ENCODE results near the gene MRGPRX1.
"Not testable (repeated sequence)": the region's sequence is repeated elsewhere in the genome, so short reads cannot be mapped to it uniquely, and the experiment has no call there.

Gene MRGPRX1

DNA sequence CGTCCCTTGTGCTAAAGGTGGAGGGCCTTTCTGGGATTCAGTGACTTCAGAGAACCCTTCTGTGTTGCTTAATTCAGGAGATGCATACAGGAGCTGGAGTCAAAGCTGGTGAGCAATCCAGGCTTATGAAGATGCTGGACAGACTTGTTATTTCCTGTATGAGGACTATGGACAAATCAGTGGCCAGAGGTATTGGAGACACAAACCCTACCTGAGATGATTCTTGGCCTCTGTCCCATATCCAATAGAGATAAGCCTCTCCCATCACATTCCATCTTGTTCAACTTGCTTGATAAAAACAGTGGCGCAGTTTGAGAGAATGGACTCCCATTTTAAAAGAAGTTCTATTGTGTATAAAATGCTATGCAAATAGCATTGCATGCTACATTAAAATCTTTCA, at the start of gene MRGPRX1:
Gene MRGPRX1 (minus strand): TSS at position 101 of the 400 bp plus-strand sequence. CDS start 4,630 bp downstream, outside the sequence.
- DNase-seq (ENCODE audit: low spot score) = no peak

DNA sequence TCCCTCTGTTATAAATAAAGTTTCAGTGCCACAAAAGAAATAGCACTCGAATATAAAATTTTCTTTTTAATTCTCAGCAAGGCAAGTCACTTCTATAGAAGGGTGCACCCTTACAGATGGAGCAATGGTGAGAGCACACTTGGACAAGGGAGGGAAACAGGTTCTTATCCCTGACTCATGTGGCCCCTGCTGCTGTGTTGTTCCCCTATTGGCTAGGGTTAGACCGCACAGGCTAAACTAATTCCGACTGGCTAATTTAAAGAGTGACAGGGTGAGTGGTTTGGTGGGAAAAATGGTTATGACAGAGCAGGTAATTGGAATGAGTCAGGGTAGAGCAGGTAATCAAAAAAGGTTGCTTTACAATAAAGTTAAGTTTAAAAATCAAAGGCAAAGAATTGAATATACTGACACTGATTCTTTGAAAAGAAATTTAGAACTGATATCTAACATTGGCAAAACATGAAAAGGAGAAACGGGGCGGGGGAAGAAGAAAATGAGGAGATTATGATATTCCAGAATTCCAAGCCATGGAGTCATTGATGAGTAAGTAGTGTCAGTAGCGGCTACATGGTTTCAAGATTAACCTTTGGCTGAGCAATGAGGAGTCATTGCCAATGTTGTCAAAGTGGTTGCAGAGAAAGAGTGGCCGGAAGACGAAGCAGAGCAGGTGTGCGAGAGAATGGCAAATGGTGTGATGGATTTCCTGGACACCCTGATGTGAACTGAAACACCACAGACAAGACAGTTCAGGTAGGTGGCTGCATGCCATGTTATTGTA, 48.4 kb upstream of the MRGPRX1 start:
- DNase-seq (ENCODE audit: low spot score) = peak; percentile 13

DNA sequence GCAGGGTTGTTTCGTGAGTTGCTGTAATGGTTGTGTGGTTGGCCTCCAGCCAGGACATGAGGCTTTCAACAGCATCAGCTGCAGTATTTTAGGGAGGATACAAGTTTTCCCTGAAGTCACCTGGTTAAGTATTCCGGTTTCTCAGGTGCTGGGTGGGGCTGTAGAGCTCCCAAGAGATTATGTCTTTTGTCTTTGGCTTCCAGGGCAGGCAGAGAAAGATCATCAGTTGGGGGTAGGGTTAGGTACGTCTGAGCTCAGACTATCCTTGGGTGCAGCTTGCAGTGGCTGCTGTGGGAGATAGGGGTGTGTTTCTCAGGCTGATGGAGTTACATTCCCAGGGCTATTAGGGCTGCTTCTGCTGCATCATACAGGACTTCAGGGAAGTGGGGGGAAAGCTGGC, 47.5 kb upstream of the MRGPRX1 start:
- no peak for DNase-seq (ENCODE audit: low spot score)

DNA sequence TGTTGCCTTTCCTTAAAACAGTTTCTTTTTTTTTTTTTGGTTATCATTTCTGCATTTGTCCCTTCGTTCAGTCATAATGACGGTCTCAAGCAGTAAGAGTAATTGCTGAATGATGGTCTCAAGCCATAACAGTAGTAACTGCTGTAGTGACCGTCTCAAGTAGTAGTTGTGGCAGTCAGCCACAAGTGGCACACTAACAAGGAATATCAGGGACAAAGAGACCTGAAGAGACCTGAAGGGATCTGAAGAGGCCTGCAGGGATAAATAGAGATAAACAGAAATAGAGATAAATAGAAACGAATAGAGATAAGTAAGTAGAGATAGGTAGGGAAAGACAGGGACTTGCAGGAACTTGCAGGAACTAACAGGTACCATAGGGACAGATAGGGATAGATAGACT, 42.7 kb upstream of the MRGPRX1 start:
- no peak for DNase-seq (ENCODE audit: low spot score)

DNA sequence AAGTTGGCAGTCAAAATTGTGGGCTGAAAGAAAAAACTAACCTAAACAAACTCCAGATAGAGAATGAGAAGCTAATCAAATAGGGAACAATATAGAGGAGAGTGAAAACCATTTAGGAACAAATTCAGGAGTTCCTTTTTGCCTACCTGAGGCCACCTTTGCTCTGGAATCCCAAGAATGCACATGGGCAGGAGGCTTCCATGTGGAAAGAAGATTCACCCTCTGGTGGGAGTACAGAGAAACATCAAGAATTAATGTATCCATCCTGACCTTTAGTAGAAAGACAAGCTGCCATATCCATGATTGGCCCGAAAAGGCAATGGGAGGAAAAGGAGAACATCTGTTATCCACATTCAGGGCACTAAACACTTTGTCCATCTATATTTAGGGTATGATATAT, 35.0 kb upstream of the MRGPRX1 start:
- no peak for DNase-seq (ENCODE audit: low spot score)

DNA sequence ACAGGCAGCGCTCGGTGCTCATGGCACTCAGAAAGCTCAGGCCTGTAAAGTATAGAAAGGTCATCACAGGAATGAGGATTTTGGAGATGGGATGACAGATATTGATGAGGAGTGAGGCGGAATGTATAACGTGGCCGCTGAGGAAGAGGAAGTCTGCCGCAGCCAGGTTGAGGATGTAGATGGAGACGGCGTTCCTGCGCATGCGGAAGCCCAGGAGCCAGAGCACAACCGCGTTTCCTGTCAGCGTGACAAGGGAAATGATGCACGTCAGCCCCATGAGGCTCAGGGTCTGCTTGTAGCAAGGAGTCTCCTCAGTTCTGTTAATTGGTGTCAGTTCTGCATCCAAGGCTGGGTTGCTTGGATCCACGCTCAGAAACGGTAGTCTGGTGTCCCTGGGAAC, 33.1 kb upstream of the MRGPRX1 start:
- DNase-seq (ENCODE audit: low spot score) = no peak

DNA sequence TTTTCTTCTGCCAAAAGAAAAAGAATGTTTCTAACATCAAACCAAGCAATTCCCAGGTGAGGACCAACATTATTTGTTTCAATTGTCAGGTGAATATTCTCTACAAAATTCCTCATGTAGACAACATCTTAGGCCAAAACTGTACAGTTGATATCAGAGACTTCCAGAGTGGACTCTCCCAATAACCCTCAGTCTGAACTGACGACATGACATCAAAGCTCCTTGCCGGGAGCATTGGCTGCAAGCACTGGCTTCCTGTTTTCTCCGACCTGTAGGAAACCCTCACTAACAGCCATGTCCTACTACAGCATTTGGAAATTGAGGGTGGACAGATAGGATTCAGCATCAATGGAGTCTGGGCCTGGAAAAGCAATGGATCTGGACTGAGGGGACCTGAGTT, 30.5 kb upstream of the MRGPRX1 start:
- no peak for DNase-seq (ENCODE audit: low spot score)

DNA sequence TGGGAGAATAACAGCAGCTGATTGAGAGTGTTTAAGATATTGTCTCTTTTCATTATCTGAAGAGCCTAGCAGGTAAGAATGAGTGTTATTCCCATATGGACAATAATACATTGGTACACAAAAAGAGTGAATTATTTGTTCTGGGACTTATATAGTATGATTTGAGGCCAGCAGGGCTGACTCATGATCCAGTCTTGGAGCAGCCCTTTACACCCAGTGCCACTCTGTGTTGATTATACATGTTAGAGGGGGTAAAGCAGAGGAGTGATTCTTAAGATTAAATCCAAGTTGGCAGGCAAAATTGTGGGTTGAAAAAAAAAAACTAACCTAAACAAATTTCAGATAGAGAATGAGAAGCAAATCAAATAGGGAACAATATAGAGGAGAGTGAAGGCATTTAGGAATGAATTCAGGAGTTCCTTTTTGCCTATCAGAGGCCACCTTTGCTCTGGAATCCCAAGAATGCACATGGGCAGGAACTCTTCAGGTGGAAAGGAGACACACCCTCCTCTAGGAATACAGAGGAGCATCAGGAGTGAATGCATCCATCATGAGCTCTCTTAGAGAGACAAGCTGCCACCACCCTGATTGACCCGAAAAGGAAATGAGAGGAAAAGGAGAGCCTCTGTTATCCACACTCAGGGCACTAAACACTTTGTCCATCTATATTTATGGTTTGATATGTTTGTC, 19.2 kb upstream of the MRGPRX1 start:
- no peak for DNase-seq (ENCODE audit: low spot score)

DNA sequence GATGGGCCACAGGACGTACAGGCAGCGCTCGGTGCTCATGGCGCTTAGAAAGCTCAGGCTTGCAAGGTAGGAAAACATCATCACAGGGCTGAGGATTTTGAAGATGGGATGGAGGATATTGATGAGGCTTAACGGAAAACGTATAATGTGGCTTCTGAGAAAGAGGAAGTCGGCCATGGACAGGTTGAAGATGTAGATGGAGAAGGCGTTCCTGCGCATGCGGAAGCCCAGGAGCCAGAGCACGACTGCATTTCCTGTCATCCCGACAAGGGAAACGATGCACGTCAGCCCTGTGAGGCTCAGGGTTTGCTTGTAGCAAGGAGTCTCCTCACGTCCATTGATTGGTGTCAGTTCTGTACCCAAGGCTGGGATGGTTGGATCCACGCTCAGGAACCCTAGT, 17.4 kb upstream of the MRGPRX1 start:
- DNase-seq (ENCODE audit: low spot score) = no peak

DNA sequence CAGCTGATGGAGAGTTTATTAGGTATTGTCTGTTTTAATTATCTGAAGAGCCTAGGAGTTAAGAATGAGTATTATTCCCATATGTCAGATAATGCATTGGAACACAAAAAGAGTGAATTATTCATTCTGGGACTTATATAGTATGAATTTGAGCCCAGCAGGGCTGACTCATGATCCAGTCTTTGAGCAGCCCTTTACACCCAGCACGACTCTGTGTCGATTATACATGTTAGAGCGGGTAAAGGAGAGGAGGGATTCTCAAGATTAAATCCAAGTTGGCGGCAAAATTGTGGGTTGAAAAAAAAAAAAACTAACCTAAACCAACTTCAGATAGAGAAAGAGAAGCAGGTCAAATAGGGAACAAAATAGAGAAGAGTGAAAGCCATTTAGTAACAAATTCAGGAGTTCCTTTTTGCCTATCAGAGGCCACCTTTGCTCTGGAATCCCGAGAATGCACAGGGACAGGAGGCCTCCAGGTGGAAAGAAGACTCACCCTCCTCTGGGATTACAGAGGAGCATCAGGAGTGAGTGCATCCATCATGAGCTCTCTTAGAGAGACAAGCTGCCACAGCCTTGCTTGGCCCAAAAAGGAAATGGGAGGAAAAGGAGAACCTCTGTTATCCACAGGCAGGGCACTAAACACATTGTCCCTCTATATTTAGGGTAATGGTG, 3.1 kb downstream of the MRGPRX1 start:
- no peak for DNase-seq (ENCODE audit: low spot score)

DNA sequence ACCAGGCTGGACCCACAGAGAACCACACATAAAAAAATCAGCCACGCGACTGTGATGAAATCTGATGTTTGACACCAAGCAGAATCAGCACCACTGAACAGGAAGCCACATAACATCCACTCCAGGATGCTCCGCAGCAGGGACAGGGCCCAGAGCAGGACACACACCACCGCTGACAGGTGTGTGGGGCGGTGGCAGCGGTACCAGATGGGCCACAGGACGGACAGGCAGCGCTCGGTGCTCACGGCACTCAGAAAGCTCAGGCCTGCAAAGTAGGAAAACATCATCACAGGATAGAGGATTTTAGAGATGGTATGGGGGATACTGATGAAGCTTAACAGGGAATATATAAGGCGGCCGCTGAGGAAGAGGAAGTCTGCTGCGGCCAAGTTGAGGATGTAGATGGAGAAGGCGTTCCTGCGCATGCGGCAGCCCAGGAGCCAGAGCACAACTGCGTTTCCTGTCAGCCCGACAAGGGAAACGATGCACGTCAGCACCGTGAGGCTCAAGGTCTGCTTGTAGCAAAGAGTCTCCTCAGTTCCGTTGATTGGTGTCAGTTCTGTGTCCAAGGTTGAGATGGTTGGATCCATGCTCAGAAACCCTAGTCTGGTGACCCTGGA, 4.9 kb downstream of the MRGPRX1 start:
- no peak for DNase-seq (ENCODE audit: low spot score)

DNA sequence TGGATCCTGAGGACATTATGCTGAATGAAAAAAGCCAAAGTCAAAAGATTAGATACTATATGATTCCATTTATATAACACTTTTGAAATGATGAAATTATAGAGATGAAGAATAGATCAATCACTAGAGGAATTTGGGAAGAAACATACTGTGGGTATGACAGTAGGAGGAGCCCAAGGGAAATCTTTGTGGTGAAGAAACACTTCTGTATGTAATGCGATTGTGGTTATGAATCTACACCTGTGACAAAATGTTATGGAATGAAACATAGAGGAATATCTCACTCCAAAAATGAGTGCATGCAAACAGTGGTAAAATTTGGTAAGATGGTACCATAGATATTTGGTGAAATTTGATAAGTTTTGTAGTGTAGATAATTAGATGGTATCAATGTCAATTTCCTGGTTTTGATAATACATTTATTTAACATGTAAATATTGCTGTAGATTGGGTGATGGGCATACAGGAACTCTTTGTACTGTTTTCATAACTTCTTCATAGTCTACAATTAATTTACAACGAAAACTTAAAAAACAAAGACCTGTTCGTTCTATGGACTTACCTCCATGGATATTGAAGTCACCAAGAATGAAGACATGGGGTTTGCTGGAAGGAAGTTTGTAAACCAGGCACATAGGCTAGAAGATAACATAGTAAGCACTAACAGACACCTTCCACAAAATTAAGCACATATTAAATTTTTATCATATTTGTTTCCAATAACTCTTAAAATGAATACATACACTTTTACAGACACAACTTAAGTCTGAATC, 11.5 kb downstream of the MRGPRX1 start:
- DNase-seq (ENCODE audit: low spot score) = no peak

DNA sequence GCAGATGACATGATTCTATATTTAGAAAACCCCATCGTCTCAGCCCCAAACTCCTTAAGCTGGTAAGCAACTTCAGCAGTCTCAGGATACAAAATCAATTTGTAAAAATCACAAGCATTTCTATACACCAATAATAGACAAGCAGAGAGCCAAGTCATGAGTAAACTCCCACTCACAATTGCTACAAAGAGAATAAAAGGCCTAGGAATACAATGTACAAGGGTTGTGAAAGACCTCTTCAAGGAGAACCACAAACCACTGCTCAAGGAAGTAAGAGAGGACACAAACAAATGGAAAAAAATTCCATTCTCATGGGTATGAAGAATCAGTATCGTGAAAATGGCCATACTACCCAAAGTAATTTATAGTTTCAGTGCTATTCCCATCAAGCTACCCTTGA, 13.8 kb downstream of the MRGPRX1 start:
- DNase-seq (ENCODE audit: low spot score) = not testable (repeated sequence)

DNA sequence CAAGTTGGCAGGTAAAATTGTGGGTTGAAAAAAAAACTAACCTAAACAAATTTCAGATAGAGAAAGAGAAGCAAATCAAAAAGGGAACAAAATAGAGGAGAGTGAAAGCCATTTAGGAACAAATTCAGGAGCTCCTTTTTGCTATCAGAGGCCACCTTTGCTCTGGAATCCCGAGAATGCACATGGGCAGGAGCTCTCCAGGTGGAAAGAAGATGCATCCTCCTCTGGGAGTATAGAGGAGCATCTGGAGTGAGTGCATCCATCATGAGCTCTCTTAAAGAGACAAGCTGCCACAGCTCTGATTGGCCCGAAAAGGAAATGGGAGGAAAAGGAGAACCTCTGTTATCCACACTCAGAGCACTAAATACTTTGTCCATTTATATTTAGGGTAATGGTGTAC, 26.3 kb downstream of the MRGPRX1 start:
- no peak for DNase-seq (ENCODE audit: low spot score)

DNA sequence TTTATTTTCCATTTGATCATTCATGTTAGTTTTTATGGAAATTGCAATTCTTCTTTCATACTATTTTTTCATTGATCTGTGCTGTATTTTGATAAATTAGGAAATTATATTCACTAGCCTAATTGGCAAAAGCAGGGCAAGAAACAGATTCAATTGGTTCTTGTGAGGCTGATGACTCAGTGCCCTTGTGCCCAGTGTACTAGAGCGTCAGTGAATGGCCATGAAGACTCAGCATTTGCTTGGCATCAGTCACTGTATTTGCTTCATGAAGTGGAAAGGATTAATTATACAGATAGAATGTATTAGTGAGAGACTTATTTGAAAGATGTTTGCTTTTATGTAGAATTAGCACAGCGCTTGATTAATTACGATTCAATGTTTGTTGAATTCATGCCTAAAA, 31.8 kb downstream of the MRGPRX1 start:
- DNase-seq (ENCODE audit: low spot score) = no peak

DNA sequence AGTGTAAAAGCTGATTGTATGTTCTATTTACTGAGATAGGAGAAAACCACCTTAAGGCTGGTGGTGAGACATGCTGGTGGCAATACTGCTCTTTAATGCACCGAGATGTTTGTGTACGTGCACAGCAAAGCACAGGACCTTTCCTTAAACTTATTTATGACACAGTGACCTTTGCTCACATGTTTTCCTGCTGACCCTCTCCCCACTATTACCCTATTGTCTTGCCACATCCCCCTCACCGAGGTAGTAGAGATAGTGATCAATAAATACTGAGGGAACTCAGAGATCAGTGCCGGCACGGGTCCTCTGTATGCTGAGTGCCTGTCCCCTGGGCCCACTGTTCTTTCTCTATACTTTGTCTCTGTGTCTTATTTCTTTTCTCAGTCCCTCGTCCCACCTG, 38.6 kb downstream of the MRGPRX1 start:
- DNase-seq (ENCODE audit: low spot score) = not testable (repeated sequence)

DNA sequence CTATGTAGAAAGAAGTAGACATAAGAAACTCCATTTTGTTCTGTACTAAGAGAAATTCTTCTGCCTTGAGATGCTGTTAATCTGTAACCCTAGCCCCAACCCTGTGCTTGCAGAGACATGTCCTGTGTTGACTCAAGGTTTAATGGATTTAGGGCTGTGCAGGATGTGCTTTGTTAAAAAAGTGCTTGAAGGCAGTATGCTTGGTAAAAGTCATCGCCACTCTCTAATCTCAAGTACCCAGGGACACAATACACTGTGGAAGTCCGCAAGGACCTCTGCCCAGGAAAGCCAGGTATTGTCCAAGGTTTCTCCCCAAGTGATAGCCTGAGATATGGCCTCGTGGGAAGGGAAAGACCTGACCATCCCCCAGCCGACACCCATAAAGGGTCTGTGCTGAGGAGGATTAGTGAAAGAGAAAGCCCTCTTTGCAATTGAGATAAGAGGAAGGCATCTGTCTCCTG, 39.0 kb downstream of the MRGPRX1 start:
- not testable (repeated sequence) for DNase-seq (ENCODE audit: low spot score)

DNA sequence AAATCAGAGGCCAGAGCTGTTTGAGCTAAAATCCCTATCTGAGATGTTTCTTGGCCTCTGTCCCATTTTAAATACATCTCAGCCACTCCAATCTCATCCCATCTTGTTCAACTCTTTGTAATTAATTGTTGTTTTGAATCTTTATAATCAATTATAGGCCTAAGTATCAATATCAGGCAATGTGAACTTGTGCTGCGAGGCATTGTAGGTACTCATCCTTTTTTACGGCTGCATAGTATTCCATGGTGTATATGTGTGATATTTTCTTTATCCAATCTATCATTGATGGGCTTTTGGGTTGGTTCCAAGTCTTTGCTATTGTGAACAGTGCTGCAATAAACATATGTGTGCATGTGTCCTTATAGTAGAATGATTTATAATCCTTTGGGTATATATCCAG, 47.5 kb downstream of the MRGPRX1 start:
- not testable (repeated sequence) for DNase-seq (ENCODE audit: low spot score)

DNA sequence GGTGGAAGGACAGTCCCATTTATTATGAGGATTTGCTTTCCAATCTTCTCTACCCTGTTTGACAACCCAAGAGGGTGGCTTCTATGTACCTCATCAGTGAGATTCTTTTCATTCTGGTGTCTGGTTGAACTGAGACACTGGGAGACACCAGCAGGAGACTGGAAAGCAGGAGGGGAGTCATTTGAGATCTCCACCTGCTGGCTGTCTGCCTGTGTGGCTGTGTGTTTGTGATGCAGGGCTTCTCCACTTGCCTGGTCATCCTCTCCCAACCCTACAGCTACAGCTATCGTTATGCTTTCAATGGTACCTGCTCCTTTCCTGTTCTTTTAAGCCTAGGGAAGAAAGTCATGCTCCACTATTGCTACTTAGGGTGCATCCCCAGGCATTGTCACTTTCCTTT, 48.6 kb downstream of the MRGPRX1 start:
- DNase-seq (ENCODE audit: low spot score) = no peak

Measured in GM03348 (cell line).